Stimulated activated CD8-positive, alpha-beta memory T cell treated with anti-CD3 and anti-CD28 coated beads, Interleukin-2, amount 100 ng/mL, for 1 hour (primary cell): ENCODE measurements around the gene DCAF5.
"Not testable (repeated sequence)": the region's sequence is repeated elsewhere in the genome, so short reads cannot be mapped to it uniquely, and the experiment has no call there.

Experiments used
- DNase-seq, 2 donors: peaks; one replicate each; pipeline ENCODE4 v3.0.0-alpha.2; 2020; ENCODE audit warnings: low read depth in 2 of 2

Gene DCAF5

DNA sequence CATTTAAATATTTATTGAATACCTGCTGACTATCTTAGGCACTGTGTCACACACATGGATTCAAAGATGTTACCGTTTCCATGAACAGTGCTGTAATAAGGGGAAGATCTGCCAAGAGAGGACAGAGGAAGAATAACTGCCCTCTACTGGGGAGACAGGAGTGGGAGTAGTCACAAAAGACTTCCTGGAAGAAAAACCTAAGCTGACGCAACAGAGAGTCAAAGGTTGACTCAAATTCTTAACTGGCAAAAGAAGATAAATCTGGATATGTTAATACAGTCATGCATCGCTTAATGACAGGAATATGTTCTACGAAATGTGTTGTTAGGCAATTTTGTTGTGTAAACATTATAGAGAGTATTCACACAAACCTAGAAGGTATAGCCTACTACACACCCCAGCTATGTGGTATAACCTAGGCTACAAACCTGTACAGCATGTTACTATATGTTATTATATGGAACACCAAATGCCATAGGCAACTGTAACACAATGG, 51.5 kb downstream of the DCAF5 start:
- no peak for DNase-seq

DNA sequence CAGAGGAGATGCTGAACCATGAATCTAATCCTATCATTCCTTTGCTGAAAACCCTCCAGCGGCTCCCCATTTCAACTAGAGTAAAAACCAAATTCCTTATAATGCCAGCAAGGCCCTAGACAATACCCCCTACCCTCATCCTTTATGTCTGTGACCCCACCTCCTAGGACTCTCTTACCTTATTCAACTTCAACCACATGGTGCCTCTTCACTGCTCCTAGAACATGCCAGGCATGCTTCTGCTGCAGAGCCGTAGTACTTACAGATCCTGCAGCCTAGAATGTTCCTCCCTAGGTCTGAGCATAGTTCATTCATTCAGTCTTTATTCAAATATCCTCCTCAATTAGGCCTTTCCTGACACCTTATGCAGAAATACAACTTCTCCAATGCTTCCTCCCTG, 54.9 kb downstream of the DCAF5 start:
- DNase-seq, result no peak

DNA sequence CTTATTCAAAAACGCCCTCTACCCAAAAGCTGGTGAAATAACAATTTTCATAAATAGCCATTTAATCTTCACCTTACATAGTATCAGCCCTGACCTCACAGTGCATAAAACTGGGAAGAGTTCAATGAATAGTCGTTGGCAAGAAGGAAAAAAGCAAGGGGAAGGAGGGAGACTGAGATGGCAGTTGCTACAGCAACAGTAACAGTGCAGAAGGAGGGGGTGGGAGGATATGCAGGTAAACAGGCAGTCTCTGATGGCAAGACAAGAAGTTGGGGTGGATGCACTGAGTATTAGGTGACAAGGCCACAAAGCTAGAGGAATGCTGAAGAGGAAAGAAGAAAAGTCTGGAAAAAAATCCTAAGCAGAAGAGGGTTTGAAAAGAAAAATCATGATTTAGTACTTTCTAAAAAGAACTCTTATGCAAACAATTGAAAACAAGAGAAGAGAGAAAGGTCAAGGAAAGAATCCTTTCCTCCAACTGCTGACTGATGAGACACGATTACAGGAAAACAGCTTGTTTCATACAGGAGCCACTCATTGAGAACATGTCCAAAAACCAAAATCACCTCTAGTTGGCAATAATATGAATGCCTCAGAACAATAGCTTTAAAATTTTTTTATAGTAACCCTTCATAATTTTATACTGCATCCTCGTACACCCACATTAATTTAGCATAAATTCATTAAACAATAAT, 56.0 kb downstream of the DCAF5 start:
- no peak for DNase-seq

DNA sequence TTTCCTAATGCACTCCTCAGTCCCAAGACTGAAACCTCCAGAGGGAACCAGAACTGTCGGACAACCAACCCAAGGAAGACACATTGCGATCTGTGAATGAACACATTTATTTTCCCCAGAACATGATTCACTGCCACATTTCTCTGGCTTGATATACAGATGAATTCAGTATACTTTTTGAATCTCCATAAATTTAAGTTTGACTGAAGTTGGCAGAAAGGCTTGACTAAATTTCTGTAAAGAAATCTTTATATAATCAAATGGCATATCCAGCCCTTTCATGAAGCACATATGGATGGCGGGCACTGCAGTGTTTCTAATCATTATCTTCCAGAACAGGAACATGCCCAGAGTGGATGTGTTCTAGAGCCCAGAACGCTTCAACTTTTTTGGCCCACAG, 56.7 kb downstream of the DCAF5 start:
- no peak for DNase-seq

DNA sequence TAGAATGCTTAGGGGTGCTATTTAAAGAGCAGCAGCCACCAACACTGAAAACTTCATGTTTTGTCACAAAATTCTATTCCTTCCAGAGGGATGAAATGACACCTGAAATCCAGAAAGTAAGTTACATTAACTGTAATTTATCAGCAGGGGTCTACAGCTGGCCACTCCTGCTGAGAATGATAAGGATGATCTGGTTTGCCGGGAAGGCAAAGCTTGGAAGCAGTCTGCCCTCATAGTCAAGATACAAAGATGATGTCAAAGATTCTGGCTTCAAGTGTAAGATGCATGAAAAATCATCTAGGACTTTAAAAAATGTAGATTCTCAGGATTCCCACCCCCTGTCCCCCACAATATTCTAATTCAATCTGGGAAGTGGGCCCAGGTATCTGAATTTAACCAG, 58.4 kb downstream of the DCAF5 start:
- no peak for DNase-seq

DNA sequence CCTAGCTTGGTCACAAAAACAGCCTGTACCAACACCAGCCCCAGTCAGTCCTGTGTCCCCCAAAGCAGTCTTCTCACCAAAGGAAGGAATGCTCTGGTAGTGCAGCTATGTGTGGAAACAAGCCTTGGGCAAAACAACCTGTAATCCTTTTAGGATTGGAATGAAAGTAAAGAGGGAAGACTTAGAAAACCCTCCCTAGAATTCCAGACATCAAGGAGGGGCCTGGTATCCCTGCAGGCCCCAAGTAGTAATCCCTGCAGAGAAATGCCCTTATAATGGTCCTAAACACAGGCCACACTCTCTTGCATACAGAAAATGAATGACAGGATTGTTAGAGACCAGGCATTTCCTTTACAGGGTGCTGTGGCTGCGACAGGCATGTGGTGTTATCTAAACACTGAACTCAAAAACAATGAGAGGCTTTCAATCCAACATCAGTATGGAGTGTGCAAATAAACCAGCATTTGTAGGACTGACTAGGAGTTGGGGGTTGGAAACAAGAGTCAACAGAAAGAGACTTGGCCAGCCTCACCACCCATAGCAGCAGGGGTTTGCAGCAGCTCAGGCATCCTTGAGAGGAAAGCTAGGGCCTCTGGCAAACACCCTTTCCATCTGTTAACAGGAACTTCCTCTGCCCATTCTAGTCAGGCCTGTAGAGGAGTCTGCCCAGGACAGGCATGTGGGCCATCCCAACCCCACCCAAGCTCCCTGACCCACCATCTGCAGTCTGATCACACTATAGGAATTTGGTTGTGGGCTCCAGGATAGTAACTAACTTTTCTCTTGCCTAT, 59.1 kb downstream of the DCAF5 start:
- no peak for DNase-seq

DNA sequence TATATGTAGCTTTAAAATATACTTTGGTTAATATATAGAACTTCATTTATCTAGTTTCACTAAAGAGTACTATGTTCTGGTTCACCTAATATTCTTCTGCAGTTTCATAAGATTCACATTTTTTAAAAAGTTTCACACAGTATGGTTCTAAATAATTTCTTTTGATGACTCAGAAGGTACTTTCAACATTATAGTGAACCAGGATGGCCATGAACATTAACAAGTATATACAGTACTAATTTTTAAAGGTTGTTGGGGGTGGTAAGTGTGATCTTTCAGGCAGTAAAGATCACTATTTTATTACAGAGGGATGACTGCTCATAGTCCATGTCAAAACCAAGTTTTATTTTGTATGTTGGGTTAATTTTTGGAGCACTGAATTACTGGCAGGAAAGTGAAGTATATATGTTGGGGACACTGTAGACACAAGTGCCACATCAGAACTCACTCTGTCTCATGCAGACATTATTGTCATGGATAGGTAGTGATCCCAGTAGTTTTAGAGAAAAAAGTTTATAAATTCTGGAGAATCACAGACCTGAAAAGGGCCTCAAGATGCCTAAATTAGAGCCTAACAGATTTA, 60.0 kb downstream of the DCAF5 start:
- DNase-seq, result no peak

DNA sequence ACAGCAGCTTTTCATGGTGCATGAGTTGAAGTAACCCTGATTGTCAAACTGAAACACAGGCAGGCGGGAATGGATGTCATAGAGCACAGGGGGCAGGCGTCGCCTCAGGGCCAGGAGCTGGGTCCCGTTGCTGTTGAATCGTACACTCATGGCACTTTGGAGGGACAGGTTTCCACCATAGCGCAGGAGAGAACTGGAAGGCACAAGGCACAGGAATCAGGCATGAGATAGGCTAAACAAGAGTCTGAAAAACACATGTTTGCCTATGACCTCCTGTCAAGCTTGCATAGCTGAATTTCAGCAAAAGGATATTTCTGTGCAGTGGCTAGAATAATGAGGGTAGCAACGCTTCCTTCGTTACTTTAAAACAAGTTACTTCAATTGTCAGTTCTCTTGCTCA, 61.2 kb downstream of the DCAF5 start:
- no peak for DNase-seq

DNA sequence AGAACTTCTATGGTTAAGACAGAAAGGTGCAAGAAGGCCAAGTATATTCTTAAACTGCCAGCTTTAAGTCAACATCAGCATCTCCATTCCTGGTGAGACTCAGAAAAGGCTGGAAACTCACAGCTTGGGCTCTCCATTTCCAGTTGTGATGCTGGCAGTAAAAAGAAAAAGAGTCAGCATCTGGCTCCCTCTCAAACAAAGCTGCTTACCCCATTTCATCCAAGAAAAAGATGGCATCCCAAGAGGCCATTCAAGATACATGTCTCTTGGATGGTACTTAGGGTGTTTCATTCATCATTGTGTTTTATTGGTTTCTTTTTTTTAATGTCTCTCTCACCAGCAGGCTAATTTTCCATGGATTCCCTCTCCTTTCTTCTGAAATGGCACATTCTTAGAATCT, 61.9 kb downstream of the DCAF5 start:
- DNase-seq, result no peak

DNA sequence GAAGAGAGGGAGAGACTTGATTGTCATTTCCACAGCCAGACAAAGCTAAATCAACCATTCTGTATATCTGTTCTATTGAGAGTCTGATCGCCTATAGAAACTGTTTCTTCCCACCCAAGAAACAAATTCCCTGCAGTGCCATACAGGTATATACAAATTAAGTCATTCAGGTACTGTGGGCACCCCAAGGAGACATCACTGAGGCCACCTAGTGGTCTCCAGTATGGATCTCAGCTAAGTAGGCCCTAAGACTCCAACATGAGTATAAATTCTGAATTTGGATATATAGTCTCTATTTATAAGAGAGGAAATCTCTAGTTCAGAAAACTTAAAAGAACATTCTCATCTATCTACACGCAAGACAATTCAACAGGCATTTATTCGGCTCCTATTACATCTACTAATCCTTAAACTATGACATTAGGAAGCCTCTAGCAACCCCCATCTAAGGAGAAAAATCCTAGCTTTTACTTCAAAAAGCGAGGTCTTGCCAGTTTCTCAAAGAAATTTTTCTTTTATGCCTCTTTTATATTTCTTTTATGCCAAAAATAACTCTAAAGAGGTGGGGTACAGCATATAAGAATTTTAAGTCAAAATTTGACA, 62.6 kb downstream of the DCAF5 start:
- no peak for DNase-seq

DNA sequence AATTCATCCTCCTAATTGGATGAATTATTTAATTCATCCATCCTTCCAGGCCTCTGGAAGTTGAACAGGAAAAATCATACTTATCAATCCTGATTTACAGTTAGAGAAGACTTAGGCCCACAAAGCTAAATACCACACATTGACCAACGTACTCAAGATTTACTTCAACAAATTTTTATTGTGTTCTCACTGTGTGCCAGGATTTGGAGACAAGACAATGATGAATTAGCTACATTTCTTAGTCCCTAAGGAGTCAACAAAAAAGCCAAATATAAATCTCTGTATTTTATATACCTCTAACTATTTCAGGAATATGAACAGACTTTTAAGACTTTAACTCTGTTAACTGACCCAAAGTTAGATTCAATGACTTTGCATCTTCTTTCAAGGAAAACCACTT, 63.9 kb downstream of the DCAF5 start:
- DNase-seq, result no peak

DNA sequence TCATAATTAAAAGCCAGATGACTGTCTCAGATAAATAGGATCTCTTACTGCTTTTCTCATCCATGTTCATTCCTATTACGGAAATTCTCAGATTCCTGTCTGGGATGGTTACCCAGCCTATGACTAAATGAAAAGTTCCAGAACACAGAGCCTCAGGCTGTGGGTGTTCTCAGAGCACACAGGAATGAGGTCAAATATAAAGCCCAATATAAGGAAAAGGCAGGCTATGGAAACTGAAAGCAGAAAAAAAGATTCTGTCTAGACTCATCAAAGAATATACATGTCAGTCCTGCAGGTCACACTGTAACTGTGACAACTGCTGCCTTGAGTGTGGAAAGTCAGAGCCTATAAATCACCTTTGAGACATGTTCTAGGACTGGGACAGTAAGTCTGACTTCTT, 64.3 kb downstream of the DCAF5 start:
- no peak for DNase-seq

DNA sequence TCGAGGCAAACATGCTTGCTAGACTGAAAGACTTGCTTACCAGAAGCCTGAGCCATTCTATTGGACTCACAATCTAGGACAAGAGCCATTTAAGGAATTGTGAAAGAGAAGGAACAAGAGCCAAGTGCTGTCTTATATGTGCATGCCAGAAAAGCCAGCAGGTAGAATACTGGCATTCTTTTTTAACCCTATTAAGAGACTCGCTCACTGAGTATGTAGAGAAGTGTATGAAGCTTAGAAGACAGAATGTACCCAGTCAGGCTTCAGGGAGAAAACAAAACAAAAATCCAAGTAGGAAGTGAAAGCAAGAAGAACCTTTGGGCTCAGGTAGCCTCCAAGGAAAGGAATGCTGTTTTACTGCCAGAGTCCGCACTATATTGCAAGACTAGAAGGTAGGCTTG, 65.9 kb downstream of the DCAF5 start:
- no peak for DNase-seq

DNA sequence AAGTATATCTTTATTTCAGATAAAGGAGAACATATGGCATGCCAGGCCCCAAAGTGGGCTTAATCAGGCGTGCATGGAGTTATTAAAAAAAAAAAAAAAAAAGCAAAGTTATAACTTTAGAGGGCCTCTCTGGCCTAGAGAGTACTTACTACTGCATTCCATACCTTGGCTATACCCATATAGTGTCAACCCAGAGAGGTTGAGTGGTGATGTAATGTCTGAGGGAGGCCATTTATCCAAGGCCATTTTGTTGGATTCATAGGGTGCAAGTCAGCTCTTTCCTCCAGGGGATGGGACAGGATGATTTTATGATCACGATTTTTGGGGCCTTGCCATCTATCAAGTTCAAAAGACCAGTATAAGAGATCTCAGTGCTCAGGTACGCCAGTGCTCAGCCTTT, 66.4 kb downstream of the DCAF5 start:
- DNase-seq, result no peak

DNA sequence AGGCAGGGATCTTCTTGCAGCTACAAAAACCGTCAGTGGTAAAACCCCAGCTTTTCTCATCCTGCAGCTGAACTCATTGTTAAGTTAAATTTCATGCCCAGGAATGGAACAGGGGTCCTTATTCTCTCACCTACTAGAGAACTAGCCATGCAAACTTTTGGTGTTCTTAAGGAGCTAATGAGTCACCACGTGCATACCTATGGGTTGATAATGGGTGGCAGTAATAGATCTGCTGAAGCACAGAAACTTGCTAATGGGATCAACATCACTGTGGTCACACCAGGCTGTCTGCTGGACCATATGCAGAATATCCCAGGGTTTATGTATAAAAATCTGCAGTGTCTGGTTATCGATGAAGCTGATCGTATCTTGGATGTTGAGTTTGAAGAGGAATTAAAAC, 68.9 kb downstream of the DCAF5 start:
- no peak for DNase-seq

DNA sequence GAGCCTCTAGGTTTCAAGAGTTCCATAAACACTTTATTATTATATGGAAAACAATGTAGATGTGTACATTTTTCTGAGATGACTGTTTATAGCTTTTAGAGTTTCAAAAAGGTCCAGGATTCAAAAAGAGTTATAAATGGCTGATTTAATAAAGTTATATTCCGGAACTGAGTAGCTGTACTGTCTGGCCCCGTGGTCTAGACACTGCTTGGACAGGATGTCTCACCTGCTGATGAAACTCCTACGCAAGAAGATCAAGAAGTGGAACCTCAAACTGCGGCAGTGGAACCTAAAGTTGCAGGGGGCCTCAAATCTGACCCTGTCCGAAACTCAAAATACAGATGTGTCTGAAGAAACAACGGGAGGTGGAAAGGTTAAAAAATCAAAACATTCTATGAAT, 69.7 kb downstream of the DCAF5 start:
- DNase-seq, result no peak

DNA sequence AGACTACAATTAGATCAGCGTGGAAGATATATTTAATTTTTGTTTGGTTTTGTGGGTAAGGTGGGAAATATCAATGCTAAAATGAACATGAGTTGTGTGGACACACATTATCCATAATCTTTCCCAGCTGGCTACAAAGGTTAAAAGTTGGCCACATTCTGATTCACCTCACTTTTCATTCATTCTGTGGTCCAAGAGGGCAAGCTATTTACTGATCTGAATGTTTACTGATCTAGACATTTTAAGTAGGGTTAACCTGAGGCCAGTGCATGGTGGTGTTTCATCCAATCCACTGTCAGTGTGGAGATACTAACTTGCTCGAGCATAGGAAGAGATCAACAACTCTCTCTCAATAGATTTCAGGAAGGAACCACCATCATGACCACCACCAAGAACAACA, 71.6 kb downstream of the DCAF5 start:
- DNase-seq, result no peak

DNA sequence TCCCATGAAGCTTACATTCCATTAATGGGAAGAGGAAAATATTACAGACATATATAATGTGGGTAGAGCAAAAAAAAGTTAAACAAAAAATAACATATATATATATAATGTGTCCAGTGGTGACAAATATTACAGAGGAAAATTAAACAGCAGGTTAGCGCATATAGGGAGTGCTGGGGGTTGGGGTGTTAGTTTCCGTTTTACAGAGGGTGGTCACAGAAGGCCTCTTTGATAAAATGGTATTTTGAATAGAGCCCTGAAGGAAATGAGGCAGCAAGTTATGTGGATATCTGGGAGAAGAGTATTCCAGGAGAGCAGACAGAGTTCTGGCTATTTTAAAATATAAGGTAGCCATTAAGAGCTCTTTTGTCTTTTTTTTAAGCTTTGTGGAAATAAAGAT, 73.2 kb downstream of the DCAF5 start:
- no peak for DNase-seq

DNA sequence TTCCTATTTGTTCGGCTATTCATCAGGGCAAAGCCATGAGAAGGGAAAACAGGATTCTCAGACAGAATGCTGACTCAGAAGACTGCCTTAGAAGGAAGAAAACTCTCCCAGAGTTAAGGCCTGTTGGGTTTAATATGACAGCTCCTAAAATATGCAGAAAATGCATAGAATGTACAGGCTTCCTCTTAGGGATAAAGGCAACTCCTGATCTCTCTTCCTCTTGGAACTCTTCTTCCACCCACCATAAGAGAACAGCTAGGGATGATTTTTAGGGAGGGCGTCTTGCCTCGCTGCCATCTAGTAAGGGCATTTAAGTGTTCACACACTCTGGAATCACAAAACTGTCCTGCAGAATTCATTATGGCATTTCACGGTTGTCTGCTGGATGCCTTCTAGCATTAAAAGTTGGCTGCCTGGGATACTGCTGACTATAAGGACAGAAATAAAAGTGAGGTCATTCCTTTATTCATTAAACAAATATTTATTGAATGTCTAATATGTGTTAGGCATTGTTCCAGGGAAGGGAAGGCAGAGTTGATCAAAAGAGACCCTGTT, 73.7 kb downstream of the DCAF5 start:
- DNase-seq, result no peak

DNA sequence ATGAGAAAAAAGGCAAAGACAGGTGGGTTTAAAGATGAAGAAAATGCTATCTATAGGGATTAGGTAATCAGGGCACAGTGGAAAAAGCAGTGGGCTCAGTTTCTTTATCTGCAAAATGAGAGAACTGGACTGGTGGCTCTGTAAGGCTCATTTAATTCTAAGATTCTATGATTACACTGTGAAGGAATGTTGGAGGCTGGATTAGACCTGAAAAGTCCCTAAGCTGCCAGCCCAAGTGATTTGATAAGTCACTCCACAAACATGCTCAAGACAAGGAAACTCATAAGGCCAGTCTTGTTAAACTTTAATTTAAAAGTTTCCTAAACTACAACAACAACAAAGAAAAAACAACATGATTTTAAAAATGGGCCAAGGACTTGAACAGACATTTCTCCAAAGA, 75.1 kb downstream of the DCAF5 start:
- no peak for DNase-seq

DNA sequence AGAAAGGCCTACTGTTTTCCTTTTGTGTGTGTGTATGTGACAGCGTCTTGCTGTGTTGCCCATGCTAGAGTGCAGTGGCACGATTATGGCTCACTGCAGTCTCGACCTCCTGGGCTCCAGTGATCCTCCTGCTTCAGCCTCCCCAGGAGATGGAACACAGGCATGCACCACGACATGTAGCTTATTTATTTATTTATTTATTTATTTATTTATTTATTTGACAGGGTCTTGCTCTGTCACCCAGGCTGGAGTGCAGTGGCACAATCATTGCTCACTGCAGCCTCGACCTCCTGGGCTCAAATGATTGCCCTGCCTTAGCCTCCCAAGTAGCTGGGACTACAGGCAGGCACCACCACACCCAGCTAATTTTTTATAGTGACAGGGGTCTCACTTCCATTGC, 75.7 kb downstream of the DCAF5 start:
- not testable (repeated sequence) for DNase-seq

DNA sequence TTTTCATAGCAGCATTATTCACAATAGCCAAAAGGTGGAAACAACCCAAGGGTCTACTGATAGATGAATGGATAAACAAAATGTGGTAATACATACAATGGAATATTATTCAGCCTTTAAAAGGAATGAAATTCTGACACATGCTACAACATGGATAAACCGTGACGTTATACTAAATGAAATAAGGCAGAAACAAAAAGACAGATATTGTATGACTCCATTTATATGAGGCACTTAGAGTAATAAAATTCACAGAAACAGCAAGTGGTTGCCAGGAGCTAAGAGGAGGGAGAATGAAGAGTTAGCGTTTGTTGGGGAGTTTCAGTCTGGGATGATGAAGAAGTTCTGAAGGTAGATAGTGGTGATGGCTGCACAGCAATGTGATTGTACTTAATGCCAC, 76.6 kb downstream of the DCAF5 start:
- no peak for DNase-seq
